ENCODE results near the gene CACNA1C.

CACNA1C gene

GRCh38 chr12:2052826-2053678 lies at the start of gene CACNA1C:
TSS of gene CACNA1C (plus strand) at chr12:2052987. CDS start at chr12:2053563, 576 bp downstream.
- FAIRE-seq = no peak

GRCh38 chr12:2003676-2004112 lies 49.1 kb upstream of the CACNA1C start:
- no peak for FAIRE-seq

GRCh38 chr12:2004113-2004929 lies 48.5 kb upstream of the CACNA1C start, which contains the start of gene DCP1B:
TSS of gene DCP1B (minus strand) at chr12:2004457. CDS start at chr12:2004431, 26 bp downstream.
- FAIRE-seq = peak; percentile 94

GRCh38 chr12:2008677-2009076 lies 44.1 kb upstream of the CACNA1C start:
- no peak for FAIRE-seq

GRCh38 chr12:2009623-2010022 lies 43.2 kb upstream of the CACNA1C start:
- FAIRE-seq = no peak

GRCh38 chr12:2011643-2012607 lies 40.9 kb upstream of the CACNA1C start:
- FAIRE-seq = no peak

- FAIRE-seq = no peak
These were observed 39.7 kb upstream of the CACNA1C start for GRCh38 chr12:2013086-2013485.

GRCh38 chr12:2013527-2014223 lies 39.1 kb upstream of the CACNA1C start:
- no peak for FAIRE-seq

- no peak for FAIRE-seq
These were observed 38.6 kb upstream of the CACNA1C start for GRCh38 chr12:2014231-2014630.

GRCh38 chr12:2016862-2017545 lies 35.8 kb upstream of the CACNA1C start:
- no peak for FAIRE-seq

GRCh38 chr12:2017546-2018337 lies 35.0 kb upstream of the CACNA1C start:
- FAIRE-seq = no peak

- no peak for FAIRE-seq
These were observed 34.4 kb upstream of the CACNA1C start for GRCh38 chr12:2018391-2018790.

GRCh38 chr12:2019126-2019525 lies 33.7 kb upstream of the CACNA1C start:
- FAIRE-seq = no peak

GRCh38 chr12:2020511-2020910 lies 32.3 kb upstream of the CACNA1C start:
- FAIRE-seq = no peak

GRCh38 chr12:2023365-2023764 lies 29.4 kb upstream of the CACNA1C start:
- FAIRE-seq = no peak

GRCh38 chr12:2027351-2027750 lies 25.4 kb upstream of the CACNA1C start:
- FAIRE-seq = no peak

GRCh38 chr12:2029851-2030250 lies 22.9 kb upstream of the CACNA1C start:
- no peak for FAIRE-seq

- no peak for FAIRE-seq
These were observed 20.3 kb upstream of the CACNA1C start for GRCh38 chr12:2032506-2032905.

GRCh38 chr12:2034633-2035430 lies 18.0 kb upstream of the CACNA1C start:
- no peak for FAIRE-seq

Data from G401.6 (cell line).